ENCODE results near the gene PSTPIP2.
"Not testable (repeated sequence)": the region's sequence is repeated elsewhere in the genome, so short reads cannot be mapped to it uniquely, and the experiment has no call there.

Gene PSTPIP2

GRCh38 chr18:45981821-45982220, 90.2 kb downstream of the PSTPIP2 start:
- DNase-seq (ENCODE audit: low spot score) = no peak

- no peak for DNase-seq (ENCODE audit: low spot score)
These were observed 91.8 kb downstream of the PSTPIP2 start for GRCh38 chr18:45980229-45980628.

GRCh38 chr18:45978084-45978483, 94.0 kb downstream of the PSTPIP2 start:
- peak; percentile 36 for DNase-seq (ENCODE audit: low spot score)

GRCh38 chr18:45976974-45977373, 95.1 kb downstream of the PSTPIP2 start:
- no peak for DNase-seq (ENCODE audit: low spot score)

- no peak for DNase-seq (ENCODE audit: low spot score)
These were observed 95.5 kb downstream of the PSTPIP2 start for GRCh38 chr18:45976566-45976965.

- peak; percentile 62 for DNase-seq (ENCODE audit: low spot score)
These were observed 97.9 kb downstream of the PSTPIP2 start for GRCh38 chr18:45974088-45974536.

- peak; percentile 85 for DNase-seq (ENCODE audit: low spot score)
These were observed 104.9 kb downstream of the PSTPIP2 start, which contains the start of gene EPG5 for GRCh38 chr18:45967007-45967706. Gene EPG5 (minus strand): TSS chr18:45967329. CDS start chr18:45967239, 90 bp downstream.

GRCh38 chr18:45964913-45965312, 107.1 kb downstream of the PSTPIP2 start:
- DNase-seq (ENCODE audit: low spot score) = not testable (repeated sequence)

- no peak for DNase-seq (ENCODE audit: low spot score)
These were observed 109.2 kb downstream of the PSTPIP2 start for GRCh38 chr18:45962866-45963265.

- DNase-seq (ENCODE audit: low spot score) = peak; percentile 5
These were observed 109.6 kb downstream of the PSTPIP2 start for GRCh38 chr18:45962461-45962860.

GRCh38 chr18:45959484-45959883, 112.6 kb downstream of the PSTPIP2 start:
- DNase-seq (ENCODE audit: low spot score) = not testable (repeated sequence)

- no peak for DNase-seq (ENCODE audit: low spot score)
These were observed 113.3 kb downstream of the PSTPIP2 start for GRCh38 chr18:45958730-45959129.

- DNase-seq (ENCODE audit: low spot score) = no peak
These were observed 114.0 kb downstream of the PSTPIP2 start for GRCh38 chr18:45958027-45958426.

- DNase-seq (ENCODE audit: low spot score) = no peak
These were observed 115.0 kb downstream of the PSTPIP2 start for GRCh38 chr18:45957100-45957499.

- no peak for DNase-seq (ENCODE audit: low spot score)
These were observed 117.8 kb downstream of the PSTPIP2 start for GRCh38 chr18:45954070-45954934.

GRCh38 chr18:45951016-45951714, 120.9 kb downstream of the PSTPIP2 start:
- DNase-seq (ENCODE audit: low spot score) = no peak

- DNase-seq (ENCODE audit: low spot score) = no peak
These were observed 126.4 kb downstream of the PSTPIP2 start for GRCh38 chr18:45945669-45946068.

GRCh38 chr18:45940724-45941123, 131.3 kb downstream of the PSTPIP2 start:
- DNase-seq (ENCODE audit: low spot score) = no peak

GRCh38 chr18:45939236-45939635, 132.8 kb downstream of the PSTPIP2 start:
- DNase-seq (ENCODE audit: low spot score) = no peak

GRCh38 chr18:45938488-45938935, 133.5 kb downstream of the PSTPIP2 start:
- DNase-seq (ENCODE audit: low spot score) = no peak

- DNase-seq (ENCODE audit: low spot score) = peak; percentile 49
These were observed 136.3 kb downstream of the PSTPIP2 start for GRCh38 chr18:45935591-45936335.
